GM23338 (cell line): Measurements from ENCODE around the gene ZNF200.

Source experiments
- CREB1 ChIP-seq: fragments of 250-450 bp; sonication (Bioruptor Pico); IDR thresholded peaks from 2 replicates; pipeline ENCODE4 v1.5.0; 2020; ENCODE audit warnings: low read depth, mild to moderate bottlenecking, moderate library complexity
- REST ChIP-seq: IDR thresholded peaks from one replicate; pipeline ENCODE4 v1.6.1; 2018; ENCODE audit warnings: antibody characterized with exemption; ENCODE audit not compliant: unreplicated experiment
- TF ChIP-seq, protein P1 (sequence below), 2 experiments: fragments of 200-600 bp in 1 of 2; sonication (generic) in 1 of 2; conservative IDR thresholded peaks; 2 replicates each; pipeline versions ENCODE4 v1.5.1 to v1.6.1; 2016 to 2017; ENCODE audit warnings: antibody characterized with exemption in 2 of 2, low read depth in 2 of 2, mild to moderate bottlenecking in 2 of 2, moderate library complexity in 1 of 2

GRCh38 chr16:3212006-3212405 lies 23.0 kb downstream of the ZNF200 start:
- TF ChIP-seq, protein P1, sequence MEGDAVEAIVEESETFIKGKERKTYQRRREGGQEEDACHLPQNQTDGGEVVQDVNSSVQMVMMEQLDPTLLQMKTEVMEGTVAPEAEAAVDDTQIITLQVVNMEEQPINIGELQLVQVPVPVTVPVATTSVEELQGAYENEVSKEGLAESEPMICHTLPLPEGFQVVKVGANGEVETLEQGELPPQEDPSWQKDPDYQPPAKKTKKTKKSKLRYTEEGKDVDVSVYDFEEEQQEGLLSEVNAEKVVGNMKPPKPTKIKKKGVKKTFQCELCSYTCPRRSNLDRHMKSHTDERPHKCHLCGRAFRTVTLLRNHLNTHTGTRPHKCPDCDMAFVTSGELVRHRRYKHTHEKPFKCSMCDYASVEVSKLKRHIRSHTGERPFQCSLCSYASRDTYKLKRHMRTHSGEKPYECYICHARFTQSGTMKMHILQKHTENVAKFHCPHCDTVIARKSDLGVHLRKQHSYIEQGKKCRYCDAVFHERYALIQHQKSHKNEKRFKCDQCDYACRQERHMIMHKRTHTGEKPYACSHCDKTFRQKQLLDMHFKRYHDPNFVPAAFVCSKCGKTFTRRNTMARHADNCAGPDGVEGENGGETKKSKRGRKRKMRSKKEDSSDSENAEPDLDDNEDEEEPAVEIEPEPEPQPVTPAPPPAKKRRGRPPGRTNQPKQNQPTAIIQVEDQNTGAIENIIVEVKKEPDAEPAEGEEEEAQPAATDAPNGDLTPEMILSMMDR (conservative IDR thresholded peaks at IDR 0.05; ENCODE audit: low read depth in 2 of 2), result no peak
- TF ChIP-seq REST (no peak), CREB1 (CRISPR knock-in tag) (no peak)
